ENCODE data around the gene PCP2. TPM values are rescaled to one million over a fixed set of nuclear protein-coding genes. Genes with fewer than 3 reads are reported as not detected.
A peak's percentile ranks its signal among the peaks of the same experiment; 100 is the strongest.

PCP2 gene
- total RNA-seq, 1 donor from 2014 or later, result not detected

DNA sequence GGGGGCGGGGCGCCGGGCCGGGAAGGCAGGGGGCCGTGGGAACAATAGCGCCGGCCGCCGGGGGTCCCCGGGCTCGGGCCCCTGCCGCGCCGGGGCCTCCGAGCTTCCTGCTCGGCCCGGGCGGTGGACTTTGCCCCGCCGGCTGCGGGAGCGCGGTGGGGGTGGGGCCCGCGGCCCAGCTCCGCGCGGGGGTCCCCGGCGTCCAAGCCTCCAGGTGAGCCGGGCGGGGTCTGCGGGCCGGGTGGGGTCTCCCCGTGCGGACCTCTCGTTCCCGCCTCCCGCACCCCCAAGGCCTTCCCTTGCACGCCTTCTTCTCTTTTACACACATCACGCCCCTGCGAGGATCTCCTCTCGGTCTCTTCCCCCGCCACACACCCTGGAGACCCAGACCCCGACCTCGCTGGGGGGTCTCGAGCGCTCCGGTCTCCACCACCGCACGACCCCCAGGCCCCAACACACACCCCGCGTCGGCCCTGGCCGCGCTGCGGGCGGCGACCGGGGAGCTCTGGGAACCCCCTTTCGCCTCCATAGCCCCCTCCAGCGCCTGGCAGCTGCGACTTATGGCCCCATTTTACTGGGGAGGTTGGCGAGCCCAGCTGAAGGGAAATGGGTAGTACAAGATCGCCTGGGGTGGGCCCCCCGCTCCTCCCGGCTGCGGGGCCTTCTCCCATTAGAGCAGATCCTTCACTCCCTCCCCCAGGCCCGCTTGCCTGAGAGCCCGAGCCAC is 37.1 kb downstream of the PCP2 start:
- no peak for DNase-seq

GRCh38 chr19:7595466-7596133 is 37.9 kb downstream of the PCP2 start, which contains the start of gene CAMSAP3:
Gene CAMSAP3, plus strand, starts transcription at chr19:7595863. Its CDS starts 140 bp downstream, at chr19:7596003.
- DNase-seq, result peak; percentile 45

DNA sequence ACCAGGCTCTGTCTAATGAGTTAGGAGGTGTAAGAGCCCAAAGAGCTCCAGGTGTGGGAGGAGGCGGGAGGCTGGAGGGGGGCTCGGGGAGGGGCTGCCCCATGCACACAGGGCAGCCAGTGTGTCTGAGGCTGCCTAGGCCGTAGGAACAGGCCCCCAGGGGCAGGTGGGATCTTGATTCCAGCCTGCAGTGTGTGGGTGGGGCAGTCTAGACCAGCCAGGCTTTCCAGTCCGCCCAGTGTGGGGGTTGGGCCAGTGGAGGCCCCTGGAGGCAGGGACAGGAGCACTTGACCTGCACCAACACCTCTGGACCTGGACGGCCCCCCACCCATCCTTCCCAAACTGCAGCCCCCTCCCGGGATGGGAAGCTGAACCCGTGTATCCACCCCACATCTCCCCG is 43.3 kb downstream of the PCP2 start:
- DNase-seq, result peak; percentile 6

- no peak for DNase-seq
Measured at GRCh38 chr19:7589822-7590221, 43.7 kb downstream of the PCP2 start.

- no peak for DNase-seq
Measured at GRCh38 chr19:7582446-7582845, 51.1 kb downstream of the PCP2 start.

Small RNA genes within 50 kb of the gene (small RNA-seq; reads per million reads assigned to genes)
- gene MIR6792 (ENCODE audit: low replicate concordance), result not detected

Other genes starting within 250 kb of the PCP2 start
- gene PEX11G, start 144.7 kb downstream of the PCP2 start, total RNA-seq, result 6.1 TPM
- 24.2 TPM for gene ZNF358, start 117.6 kb downstream of the PCP2 start, total RNA-seq
- gene MCOLN1, start 111.1 kb downstream of the PCP2 start, total RNA-seq, result 4.2 TPM
- gene PNPLA6, start 98.0 kb downstream of the PCP2 start, total RNA-seq, result 43.5 TPM
- gene CAMSAP3, start 37.9 kb downstream of the PCP2 start, total RNA-seq, result 7.0 TPM
- gene XAB2, start 4.2 kb downstream of the PCP2 start, total RNA-seq, result 32.7 TPM
- gene PET100, start 3.9 kb downstream of the PCP2 start, total RNA-seq, result 20.4 TPM
- 19.1 TPM for gene STXBP2, start 3.4 kb upstream of the PCP2 start, total RNA-seq
- gene RETN, start 35.3 kb upstream of the PCP2 start, total RNA-seq, result 1.5 TPM
- not detected for gene MCEMP1, start 43.4 kb upstream of the PCP2 start, total RNA-seq
- 26.7 TPM for gene TRAPPC5, start 47.1 kb upstream of the PCP2 start, total RNA-seq
- not detected for gene FCER2, start 68.4 kb upstream of the PCP2 start, total RNA-seq
- not detected for gene CLEC4G, start 98.4 kb upstream of the PCP2 start, total RNA-seq
- gene CD209, start 113.8 kb upstream of the PCP2 start, total RNA-seq, result 2.7 TPM
- gene CLEC4M, start 129.5 kb upstream of the PCP2 start, total RNA-seq, result not detected
- 16.0 TPM for gene EVI5L, start 196.5 kb upstream of the PCP2 start, total RNA-seq
- gene PRR36, start 240.7 kb upstream of the PCP2 start, total RNA-seq, result 0.92 TPM

Data from tongue (tissue), 3 donors.